Liver (tissue), 3 donors: ENCODE results near the gene THSD4.

ENCODE experiments used
- JUND ChIP-seq, 2 donors: IDR thresholded peaks; 2 replicates each; pipeline ENCODE4 v1.6.1; 2016; ENCODE audit warnings: antibody characterized with exemption in 2 of 2
- NR2F2 ChIP-seq: IDR thresholded peaks from 2 replicates; pipeline ENCODE4 v1.6.1; 2016; ENCODE audit warnings: antibody characterized with exemption
- RAD21 ChIP-seq, 2 donors: IDR thresholded peaks; 2 replicates each; pipeline ENCODE4 v1.6.1; 2016; ENCODE audit warnings: antibody characterized with exemption in 2 of 2, mild to moderate bottlenecking in 2 of 2
- SP1 ChIP-seq: IDR thresholded peaks from 2 replicates; pipeline ENCODE4 v1.6.1; 2018; ENCODE audit warnings: antibody characterized with exemption, mild to moderate bottlenecking
- TAF1 ChIP-seq: conservative IDR thresholded peaks from 2 replicates; pipeline ENCODE4 v1.6.1; 2016; ENCODE audit warnings: antibody characterized with exemption, mild to moderate bottlenecking
- YY1 ChIP-seq: IDR thresholded peaks from 2 replicates; pipeline ENCODE4 v1.6.1; 2016; ENCODE audit warnings: antibody characterized with exemption, mild to moderate bottlenecking
- TF ChIP-seq, protein P1 (sequence below): IDR thresholded peaks from 2 replicates; pipeline ENCODE4 v1.6.1; 2016; ENCODE audit warnings: antibody characterized with exemption
- TF ChIP-seq, protein P2 (sequence below): IDR thresholded peaks from 2 replicates; pipeline ENCODE4 v1.6.1; 2016; ENCODE audit warnings: antibody characterized with exemption
- TF ChIP-seq, protein P3 (sequence below): fragments of 150-350 bp; IDR thresholded peaks from 2 replicates; pipeline ENCODE4 v1.5.1; 2017; ENCODE audit warnings: improper control_type of control experiment, low read depth, low read length; ENCODE audit not compliant: missing input control
- TF ChIP-seq, protein P4 (sequence below): IDR thresholded peaks from 2 replicates; pipeline ENCODE4 v1.6.1; 2016; ENCODE audit warnings: antibody characterized with exemption, mild to moderate bottlenecking
- donor health status: healthy.
- donor health status: healthy.

DNA sequence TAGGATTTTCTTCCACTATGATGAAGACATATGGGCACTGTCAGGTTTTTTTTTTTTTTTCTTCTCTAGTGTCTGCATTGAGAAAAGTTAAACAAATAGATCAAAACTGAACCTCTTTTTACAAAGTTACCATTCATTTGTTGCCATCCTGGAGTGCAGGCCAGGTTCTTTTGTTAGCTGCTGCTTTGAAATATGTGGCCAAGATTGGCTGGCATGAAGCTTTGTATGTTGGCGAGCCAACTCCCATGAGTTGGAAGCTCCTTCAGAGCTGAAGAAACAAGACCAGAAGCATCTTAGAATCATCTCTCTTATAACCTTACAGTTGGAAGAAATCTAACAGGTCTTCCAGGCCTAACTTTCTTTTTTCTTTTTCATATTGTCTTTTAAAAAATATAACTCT, 346.5 kb downstream of the THSD4 start:
- TF ChIP-seq TAF1 (no peak), YY1 (no peak), JUND (IDR thresholded peaks at IDR 0.05) (no peak), RAD21 (IDR thresholded peaks at IDR 0.05) (no peak), NR2F2 (no peak), SP1 (no peak)
- TF ChIP-seq, protein P1, sequence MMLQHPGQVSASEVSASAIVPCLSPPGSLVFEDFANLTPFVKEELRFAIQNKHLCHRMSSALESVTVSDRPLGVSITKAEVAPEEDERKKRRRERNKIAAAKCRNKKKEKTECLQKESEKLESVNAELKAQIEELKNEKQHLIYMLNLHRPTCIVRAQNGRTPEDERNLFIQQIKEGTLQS: no peak
- TF ChIP-seq, protein P2, sequence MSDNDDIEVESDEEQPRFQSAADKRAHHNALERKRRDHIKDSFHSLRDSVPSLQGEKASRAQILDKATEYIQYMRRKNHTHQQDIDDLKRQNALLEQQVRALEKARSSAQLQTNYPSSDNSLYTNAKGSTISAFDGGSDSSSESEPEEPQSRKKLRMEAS: no peak
- TF ChIP-seq, protein P3, sequence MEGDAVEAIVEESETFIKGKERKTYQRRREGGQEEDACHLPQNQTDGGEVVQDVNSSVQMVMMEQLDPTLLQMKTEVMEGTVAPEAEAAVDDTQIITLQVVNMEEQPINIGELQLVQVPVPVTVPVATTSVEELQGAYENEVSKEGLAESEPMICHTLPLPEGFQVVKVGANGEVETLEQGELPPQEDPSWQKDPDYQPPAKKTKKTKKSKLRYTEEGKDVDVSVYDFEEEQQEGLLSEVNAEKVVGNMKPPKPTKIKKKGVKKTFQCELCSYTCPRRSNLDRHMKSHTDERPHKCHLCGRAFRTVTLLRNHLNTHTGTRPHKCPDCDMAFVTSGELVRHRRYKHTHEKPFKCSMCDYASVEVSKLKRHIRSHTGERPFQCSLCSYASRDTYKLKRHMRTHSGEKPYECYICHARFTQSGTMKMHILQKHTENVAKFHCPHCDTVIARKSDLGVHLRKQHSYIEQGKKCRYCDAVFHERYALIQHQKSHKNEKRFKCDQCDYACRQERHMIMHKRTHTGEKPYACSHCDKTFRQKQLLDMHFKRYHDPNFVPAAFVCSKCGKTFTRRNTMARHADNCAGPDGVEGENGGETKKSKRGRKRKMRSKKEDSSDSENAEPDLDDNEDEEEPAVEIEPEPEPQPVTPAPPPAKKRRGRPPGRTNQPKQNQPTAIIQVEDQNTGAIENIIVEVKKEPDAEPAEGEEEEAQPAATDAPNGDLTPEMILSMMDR: no peak
- TF ChIP-seq, protein P4, sequence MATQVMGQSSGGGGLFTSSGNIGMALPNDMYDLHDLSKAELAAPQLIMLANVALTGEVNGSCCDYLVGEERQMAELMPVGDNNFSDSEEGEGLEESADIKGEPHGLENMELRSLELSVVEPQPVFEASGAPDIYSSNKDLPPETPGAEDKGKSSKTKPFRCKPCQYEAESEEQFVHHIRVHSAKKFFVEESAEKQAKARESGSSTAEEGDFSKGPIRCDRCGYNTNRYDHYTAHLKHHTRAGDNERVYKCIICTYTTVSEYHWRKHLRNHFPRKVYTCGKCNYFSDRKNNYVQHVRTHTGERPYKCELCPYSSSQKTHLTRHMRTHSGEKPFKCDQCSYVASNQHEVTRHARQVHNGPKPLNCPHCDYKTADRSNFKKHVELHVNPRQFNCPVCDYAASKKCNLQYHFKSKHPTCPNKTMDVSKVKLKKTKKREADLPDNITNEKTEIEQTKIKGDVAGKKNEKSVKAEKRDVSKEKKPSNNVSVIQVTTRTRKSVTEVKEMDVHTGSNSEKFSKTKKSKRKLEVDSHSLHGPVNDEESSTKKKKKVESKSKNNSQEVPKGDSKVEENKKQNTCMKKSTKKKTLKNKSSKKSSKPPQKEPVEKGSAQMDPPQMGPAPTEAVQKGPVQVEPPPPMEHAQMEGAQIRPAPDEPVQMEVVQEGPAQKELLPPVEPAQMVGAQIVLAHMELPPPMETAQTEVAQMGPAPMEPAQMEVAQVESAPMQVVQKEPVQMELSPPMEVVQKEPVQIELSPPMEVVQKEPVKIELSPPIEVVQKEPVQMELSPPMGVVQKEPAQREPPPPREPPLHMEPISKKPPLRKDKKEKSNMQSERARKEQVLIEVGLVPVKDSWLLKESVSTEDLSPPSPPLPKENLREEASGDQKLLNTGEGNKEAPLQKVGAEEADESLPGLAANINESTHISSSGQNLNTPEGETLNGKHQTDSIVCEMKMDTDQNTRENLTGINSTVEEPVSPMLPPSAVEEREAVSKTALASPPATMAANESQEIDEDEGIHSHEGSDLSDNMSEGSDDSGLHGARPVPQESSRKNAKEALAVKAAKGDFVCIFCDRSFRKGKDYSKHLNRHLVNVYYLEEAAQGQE: no peak
